ENCODE data around the gene PPIL3. TPM values are rescaled to one million over a fixed set of nuclear protein-coding genes. Genes with fewer than 3 reads are reported as not detected.
"Not testable (repeated sequence)": the region's sequence is repeated elsewhere in the genome, so short reads cannot be mapped to it uniquely, and the experiment has no call there.

Gene PPIL3
- total RNA-seq, 1 donor from 2014 or later = 34.5 TPM

DNA sequence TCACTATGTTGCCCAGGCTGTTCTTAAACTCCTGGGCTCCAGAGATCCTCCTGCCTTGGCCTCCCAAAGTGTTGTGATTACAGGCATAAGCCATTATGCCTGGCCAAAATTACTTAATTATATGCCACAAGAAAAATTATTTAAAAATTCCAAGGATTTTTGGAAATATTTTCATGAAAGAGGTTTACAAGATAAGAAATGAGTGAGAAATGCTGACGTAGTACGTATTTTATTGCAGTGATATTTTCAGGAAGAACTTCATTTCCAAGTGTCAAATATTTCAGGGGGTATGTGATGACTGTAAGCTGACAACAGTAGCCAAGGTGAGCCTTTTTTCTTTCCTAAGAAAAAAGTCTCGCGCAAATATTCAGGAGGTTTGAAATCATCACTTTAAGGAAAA, 21.1 kb upstream of the PPIL3 start:
- Histone ChIP-seq H3K4me3 (ENCODE audit: low read depth, low read length) (no peak overlapping the region), H3K27me3 (ENCODE audit: control insufficient read depth, insufficient read depth, low read length) (no peaks in the 10 kb centered on the region), H3K36me3 (ENCODE audit: control insufficient read depth, insufficient read depth, low read length) (peaks cover 2% of the 10 kb centered on the region)
- no peak for DNase-seq (ENCODE audit: low read depth)
- TF ChIP-seq, protein P1, sequence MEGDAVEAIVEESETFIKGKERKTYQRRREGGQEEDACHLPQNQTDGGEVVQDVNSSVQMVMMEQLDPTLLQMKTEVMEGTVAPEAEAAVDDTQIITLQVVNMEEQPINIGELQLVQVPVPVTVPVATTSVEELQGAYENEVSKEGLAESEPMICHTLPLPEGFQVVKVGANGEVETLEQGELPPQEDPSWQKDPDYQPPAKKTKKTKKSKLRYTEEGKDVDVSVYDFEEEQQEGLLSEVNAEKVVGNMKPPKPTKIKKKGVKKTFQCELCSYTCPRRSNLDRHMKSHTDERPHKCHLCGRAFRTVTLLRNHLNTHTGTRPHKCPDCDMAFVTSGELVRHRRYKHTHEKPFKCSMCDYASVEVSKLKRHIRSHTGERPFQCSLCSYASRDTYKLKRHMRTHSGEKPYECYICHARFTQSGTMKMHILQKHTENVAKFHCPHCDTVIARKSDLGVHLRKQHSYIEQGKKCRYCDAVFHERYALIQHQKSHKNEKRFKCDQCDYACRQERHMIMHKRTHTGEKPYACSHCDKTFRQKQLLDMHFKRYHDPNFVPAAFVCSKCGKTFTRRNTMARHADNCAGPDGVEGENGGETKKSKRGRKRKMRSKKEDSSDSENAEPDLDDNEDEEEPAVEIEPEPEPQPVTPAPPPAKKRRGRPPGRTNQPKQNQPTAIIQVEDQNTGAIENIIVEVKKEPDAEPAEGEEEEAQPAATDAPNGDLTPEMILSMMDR (IDR thresholded peaks at IDR 0.05; ENCODE audit: insufficient read depth, low read length, severe bottlenecking) = no peak
- FAIRE-seq = no peak

DNA sequence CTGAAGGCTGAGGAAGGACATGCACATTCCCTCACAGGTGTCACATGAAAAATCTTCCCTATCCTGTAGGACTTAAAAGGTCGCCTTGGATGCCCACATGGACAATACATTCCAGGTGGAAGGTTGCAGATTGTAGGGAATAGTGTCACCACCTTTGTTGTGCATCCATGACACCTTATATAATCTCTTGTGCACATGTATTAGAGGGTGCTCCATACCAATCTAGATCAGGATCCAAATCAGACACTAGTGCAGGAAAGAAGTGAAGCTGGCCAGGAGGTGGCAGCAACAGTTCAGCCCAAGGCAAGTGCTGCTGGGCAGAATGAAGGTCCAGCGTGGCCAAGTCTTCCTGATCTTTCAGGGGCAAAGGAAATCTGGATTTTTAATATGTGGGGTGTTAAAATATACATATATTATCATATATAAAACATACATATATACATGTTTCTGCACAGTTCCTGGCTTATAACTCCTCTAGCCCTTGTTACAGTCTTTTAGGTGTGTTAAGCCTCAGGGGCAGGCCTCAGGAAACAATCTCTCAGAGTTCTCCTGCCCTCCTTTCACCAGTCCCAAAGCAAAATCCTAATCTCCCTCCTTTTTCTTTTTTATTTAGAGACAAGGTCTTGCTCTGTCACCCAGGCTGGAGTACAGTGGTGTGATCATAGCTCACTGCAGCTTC, 16.9 kb upstream of the PPIL3 start:
- no peak for FAIRE-seq
- H3K4me3 ChIP-seq (ENCODE audit: low read depth, low read length) = no peak overlapping the region
- TF ChIP-seq, protein P1 (IDR thresholded peaks at IDR 0.05; ENCODE audit: insufficient read depth, low read length, severe bottlenecking) = peak; percentile 70
- no peaks in the 10 kb centered on the region for H3K36me3 ChIP-seq (ENCODE audit: control insufficient read depth, insufficient read depth, low read length)
- peak; percentile 56 for DNase-seq (ENCODE audit: low read depth)
- H3K27me3 ChIP-seq (ENCODE audit: control insufficient read depth, insufficient read depth, low read length) = no peaks in the 10 kb centered on the region

DNA sequence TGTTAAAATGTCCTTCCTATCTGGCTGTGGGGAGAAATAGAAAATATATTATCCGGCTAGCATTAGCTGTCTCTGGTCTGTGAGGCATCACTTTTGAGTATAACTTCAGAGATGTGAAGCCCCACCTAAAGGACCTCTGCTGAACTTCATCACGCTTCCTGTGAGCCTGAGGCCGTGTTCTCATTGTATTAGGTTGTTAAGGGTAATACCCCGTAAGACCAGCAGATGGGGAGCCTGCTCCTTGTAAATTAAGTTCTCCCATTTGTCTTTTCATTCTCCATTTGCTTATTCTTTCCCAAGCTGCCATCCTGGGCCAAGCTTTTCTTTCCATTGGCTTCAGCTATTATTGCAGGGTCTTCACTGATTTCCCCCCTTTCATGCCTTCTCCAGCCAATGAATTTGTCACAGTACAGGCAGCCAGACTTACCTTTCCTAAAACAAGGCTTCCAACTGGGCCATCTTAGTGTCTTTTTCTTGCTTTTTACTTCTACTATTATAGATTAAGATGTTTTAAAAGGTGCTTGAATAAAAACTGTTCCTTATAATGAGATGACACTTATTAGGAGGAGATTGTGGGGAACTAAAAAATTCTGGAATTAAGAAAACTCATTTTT, 12.7 kb upstream of the PPIL3 start:
- no peak overlapping the region for H3K4me3 ChIP-seq (ENCODE audit: low read depth, low read length)
- no peak for FAIRE-seq
- peaks cover 2% of the 10 kb centered on the region for H3K36me3 ChIP-seq (ENCODE audit: control insufficient read depth, insufficient read depth, low read length)
- TF ChIP-seq, protein P1 (IDR thresholded peaks at IDR 0.05; ENCODE audit: insufficient read depth, low read length, severe bottlenecking) = peak; percentile 81
- H3K27me3 ChIP-seq (ENCODE audit: control insufficient read depth, insufficient read depth, low read length) = no peaks in the 10 kb centered on the region
- DNase-seq (ENCODE audit: low read depth) = peak; percentile 88

DNA sequence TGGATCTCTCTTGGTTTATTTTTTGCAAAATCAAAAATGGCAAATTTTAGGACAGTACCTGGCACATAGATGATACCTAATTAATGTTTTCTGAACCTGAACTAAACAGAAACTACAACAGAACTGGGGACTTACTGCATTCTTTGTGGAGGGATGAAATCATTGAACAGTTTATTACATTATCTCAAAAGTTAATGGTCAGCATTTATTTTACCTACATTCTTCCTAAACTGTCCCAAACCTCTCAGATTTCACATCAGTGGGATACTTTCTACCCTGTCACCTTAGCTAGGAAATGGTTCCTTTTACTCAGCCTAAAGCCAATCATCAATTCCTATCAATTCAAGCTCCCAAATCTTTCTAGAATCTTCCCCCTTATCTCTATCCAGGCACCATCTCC, 10.6 kb upstream of the PPIL3 start:
- FAIRE-seq = no peak

DNA sequence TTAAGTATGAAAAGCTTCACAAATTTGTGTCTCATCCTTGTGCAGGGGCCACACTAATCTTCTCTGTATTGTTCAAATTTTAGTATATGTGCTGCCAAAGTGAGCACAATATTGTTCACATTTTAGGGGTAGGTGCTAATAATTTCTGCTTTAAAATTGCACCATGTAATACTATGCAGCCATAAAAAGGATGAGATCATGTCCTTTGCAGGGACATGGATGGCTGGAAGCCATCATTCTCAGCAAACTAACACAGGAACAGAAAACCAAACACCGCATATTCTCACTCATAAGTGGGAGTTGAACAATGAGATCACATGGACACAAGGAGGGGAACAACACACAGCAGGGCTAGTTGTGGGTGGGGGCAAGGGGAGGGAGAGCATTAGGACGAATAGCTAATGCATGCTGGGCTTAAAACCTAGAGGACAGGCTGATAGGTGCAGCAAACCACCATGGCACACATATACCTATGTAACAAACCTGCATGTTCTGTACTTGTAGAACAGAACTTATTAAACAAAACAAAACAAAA, 7.1 kb downstream of the PPIL3 start:
- H3K4me3 ChIP-seq (ENCODE audit: low read depth, low read length); FAIRE-seq; H3K27me3 ChIP-seq (ENCODE audit: control insufficient read depth, insufficient read depth, low read length); DNase-seq (ENCODE audit: low read depth): not testable (repeated sequence)
- peaks cover 10% of the 10 kb centered on the region for H3K36me3 ChIP-seq (ENCODE audit: control insufficient read depth, insufficient read depth, low read length)

More for the DNA sequence above, 10.6 kb upstream of the PPIL3 start:
- DNase-seq (ENCODE audit: low read depth) = no peak
- Histone ChIP-seq H3K4me3 (ENCODE audit: low read depth, low read length) (no peak overlapping the region), H3K27me3 (ENCODE audit: control insufficient read depth, insufficient read depth, low read length) (no peaks in the 10 kb centered on the region), H3K36me3 (ENCODE audit: control insufficient read depth, insufficient read depth, low read length) (peaks cover 6% of the 10 kb centered on the region)
- TF ChIP-seq, protein P1 (IDR thresholded peaks at IDR 0.05; ENCODE audit: insufficient read depth, low read length, severe bottlenecking) = no peak

DNA sequence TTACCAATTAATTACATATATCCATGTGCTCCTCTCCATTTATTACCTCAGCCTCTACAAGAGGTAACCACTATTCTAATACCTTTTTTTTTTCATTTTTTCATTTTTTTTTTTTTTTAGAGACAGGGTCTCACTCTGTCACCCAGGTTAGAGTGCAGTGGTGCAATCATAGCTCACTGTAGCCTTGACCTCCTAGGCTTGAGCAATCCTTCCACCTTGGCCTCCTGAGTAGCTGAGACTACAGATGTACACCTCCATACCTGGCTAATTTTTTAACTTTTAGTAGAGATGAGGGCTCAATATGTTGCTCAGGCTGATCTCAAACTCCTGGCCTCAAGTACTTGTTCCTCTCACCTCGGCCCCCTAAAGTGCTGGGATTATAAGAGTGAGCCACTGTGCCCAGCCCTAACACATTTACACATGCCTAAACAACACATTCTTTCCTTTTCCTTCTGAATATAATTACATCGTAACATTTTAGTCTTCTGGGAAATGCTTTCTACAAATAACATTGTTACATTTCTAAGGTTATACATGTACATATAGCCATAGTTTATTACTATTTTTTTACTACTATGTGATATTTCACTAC, 10.5 kb downstream of the PPIL3 start:
- no peak for DNase-seq (ENCODE audit: low read depth)
- FAIRE-seq = no peak
- TF ChIP-seq, protein P1 (IDR thresholded peaks at IDR 0.05; ENCODE audit: insufficient read depth, low read length, severe bottlenecking) = no peak
- Histone ChIP-seq H3K4me3 (ENCODE audit: low read depth, low read length) (no peak overlapping the region), H3K36me3 (ENCODE audit: control insufficient read depth, insufficient read depth, low read length) (peaks cover 6% of the 10 kb centered on the region), H3K27me3 (ENCODE audit: control insufficient read depth, insufficient read depth, low read length) (no peaks in the 10 kb centered on the region)

Data from bronchial epithelial cell (primary cell).